IPS DF 19.7 (cell line): ENCODE measurements around the gene SNX24.

Experiments
- DNase-seq: peaks from one replicate; pipeline ENCODE4 v3.0.0-alpha.2; 2013; ENCODE audit warnings: low read depth, low spot score

SNX24 gene

DNA sequence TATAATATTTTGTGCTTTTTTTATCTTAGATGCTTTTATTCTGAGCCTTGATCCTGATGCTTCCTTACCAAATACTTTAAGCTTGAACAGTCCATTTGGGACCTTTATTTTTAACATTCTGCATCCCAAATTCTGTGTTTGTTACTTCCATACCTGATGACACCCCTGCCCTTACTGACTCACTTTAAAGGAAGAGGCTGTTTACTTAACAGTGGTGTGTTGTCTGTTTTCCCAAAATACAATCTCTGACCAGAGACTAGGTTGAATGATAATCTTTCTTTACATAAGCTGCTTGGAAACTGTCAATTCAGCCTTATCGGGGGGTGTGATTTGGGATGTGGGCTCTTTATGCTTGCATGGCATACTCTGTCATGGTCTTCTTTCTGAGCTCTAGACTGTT, 71.1 kb downstream of the SNX24 start:
- no peak for DNase-seq

DNA sequence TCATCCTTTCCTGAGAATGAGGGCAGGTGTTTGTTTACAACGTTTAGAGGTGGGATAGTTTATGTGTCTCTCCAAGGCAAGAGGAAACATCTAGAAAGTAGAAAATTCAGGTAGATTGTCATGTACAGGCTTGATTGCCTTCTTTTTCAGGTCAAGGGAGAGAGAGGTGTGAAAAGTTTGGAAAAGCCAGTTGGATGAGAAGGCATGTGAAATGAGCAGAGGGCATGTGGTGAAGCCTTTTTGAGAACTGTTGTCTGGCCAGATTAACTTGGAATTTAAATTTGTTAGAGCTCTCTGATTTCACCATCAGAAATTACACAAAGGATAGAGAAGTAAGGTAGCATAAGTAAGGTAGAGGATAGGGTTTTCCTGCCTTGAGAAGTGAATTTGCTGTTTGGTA, 74.6 kb downstream of the SNX24 start:
- DNase-seq = no peak

DNA sequence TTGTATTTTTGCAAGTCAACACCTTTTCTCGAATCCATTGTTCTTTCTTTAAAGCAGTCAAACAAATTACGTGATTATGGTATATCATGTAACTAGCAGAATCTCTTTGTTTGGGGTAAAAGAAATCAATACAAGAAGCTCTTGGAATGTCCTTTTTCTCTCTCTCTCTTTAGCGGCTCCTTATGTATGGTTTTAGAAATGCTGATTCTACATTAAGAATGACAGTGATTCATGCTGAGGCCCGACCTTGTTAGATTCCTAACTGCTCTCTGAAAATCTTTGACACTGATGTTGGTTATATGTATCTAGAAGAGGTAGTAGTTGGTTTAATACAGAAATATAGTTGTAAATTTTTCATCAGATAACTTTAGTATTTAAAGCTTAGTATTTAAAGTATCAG, 76.4 kb downstream of the SNX24 start:
- no peak for DNase-seq

DNA sequence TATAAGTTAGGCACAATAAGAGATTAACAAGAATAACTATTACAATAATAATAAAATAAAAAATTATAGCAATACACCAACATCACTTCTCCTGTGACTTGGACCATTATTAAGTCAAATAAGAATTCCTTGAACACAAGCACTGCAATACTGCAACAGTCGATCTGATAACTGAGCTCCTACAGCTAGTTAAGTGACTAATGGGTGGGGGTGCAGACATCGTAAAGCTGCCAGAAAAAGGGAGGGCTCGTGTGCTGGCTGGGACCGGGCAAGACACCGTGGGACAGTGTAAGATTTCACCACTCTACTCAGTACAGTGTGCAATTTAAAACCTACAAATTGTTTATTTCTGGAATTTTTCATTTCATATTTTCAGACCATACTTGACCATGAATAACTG, 78.8 kb downstream of the SNX24 start:
- DNase-seq = no peak

DNA sequence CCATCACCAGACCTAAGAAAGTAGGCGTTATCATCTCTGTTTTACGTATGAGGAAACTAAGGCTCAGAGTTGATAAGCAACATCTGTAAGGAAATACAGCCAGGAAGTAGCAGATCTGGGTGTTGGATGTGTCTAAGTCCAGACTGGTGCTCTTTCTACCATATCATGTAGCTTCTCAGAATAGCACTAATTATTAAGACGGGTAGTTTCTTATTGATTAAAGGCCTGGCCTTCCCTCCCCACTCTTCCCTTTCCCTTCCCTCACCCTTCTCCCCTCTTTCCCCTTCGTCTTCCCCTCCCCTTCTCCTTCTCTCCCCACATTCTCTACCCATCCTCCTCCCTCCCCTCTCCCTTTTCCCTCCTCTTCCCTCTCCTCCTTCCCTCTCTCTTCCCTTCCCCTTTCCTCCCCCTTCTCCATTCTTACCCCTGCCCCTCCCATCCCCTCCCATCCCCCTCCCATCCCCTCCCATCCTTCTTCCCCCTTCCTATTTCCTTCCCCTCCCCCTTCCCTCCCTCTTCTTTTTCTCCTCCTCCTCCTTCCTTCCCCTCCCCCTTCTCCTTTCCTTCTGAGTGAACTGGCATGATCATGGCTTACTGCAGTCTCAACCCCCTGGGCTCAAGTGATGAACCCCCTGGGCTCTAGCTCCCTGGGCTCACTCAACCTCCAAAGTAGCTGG, 79.4 kb downstream of the SNX24 start:
- no peak for DNase-seq

DNA sequence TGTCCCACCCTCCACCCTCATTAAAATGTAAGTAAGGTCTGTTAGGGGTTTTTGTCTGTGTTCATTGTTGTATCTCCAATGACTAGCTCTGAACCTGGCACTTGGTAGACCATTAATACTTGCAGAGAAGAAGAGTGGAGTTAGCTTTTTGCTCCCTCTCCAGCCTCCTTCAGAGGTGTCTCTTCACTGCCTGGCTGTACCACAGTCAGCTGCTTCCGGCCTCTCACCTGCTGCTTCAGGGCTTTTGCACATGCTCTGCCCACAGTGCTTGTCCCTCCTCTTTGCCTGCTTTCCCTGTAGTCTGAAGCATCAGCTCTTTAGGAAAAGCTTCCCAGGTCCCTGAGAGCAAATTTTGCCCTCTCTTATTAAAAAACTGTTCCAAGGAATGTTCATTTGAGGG, 83.6 kb downstream of the SNX24 start:
- no peak for DNase-seq

DNA sequence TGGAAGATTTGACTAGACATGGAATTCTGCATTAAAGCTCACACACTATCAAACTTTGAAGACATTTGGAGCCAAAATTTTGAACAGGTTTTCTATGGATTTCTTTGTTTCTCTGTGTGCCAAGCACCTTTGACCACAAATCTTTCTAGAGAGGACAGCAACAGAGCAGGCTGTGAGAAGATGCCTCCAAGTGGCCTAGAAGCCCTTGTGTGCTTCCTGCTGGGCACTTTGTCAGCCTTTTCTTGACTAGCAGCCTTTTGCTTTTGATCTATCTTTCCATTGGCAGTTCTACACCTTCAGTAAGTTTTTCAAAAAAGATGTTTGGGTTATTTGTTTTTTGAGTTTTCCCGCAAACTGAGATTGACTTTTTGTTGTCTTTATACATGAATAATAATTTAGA, 84.6 kb downstream of the SNX24 start:
- no peak for DNase-seq

DNA sequence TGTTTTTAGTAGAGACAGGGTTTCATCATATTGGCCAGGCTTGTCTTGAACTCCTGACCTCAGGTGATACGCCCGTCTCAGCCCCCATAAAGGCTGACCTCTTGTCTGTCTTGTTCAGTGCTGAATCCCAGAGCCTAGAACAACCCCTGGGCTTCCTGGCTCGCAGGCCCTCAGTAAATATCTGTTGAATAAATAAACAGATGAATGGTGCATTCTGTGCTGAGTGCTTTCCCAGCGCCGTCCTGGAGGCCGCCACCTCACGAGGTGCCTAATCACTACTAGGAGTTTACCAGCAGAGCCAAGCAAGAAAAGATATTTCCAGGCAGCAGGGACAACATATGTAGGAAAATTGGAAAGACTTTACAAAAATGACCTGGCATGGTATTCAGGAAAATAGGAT, 88.5 kb downstream of the SNX24 start:
- no peak for DNase-seq

DNA sequence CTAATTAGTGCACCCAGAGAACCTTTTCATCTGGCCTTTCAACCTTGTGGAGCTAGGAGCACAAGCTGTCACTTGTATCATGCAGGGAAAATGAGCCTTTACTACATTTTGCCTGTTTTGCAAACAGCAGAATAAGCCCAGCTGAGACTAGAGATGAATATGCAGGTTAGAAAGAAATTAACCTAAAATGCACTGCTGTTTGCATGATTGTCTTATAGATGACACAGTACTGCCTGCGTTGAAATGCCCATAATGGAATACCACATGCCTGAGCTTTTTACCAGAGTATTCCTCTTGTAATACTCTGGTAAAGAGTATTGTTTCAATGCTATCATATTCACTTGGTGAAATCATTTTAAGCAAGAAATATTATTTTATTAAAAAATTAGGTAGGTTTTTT, 90.7 kb downstream of the SNX24 start:
- DNase-seq = no peak

DNA sequence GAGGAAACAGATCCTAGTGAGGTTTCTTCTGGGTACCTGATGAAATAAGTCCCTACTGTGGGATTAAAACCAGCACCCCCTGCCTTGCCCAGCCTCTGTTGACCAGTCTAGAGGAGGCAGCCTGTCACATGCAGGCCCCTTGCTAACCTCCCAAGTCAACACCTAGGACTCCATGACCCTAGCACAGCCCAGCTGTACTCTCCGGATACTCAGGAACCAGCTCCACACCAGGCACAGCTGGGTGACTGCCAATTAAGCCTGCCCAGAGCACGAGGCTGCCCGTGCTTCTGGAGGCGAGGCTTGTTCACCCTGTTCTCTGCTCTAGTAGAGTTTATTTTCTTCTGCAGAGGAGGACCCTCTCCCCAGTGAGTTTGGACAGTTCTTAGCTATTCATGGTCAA, 92.5 kb downstream of the SNX24 start:
- DNase-seq = no peak

DNA sequence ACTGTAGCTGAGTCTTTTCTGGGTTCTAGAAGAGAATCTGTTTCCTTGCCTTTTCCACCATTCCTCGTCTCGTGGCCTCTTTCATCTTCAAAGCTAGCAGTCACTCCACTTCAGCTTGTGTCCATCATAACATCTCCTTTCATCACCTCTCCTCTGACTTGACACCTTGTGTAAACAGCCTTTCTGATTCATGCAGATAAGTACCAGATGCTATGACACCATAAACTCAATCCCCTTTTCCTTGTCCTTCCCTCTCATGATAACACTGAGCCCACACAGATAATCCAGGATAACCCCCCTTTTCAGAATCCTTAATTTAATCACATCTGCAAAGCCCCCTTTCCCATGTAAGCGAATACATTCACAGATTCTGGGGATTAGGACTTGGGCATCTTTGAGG, 95.5 kb downstream of the SNX24 start:
- DNase-seq = no peak

DNA sequence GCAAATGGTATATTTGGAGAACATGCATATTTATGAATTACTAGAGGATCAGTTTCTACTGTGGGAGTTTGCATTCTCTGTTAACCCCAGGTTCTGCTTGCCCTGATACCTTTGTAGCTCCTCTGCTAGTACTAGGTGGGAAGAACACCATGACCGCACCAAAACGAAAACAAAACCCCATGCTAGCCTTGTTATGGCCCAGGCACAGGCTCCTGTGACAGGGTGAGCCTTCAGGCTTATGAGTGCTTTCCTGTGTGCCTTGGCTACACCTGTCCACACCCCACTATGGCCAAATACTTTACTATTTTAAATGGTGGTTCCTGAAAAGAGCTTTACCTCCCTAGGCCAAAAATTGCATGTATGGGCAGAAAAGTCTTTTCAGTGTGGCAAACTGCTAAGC, 96.3 kb downstream of the SNX24 start:
- no peak for DNase-seq

DNA sequence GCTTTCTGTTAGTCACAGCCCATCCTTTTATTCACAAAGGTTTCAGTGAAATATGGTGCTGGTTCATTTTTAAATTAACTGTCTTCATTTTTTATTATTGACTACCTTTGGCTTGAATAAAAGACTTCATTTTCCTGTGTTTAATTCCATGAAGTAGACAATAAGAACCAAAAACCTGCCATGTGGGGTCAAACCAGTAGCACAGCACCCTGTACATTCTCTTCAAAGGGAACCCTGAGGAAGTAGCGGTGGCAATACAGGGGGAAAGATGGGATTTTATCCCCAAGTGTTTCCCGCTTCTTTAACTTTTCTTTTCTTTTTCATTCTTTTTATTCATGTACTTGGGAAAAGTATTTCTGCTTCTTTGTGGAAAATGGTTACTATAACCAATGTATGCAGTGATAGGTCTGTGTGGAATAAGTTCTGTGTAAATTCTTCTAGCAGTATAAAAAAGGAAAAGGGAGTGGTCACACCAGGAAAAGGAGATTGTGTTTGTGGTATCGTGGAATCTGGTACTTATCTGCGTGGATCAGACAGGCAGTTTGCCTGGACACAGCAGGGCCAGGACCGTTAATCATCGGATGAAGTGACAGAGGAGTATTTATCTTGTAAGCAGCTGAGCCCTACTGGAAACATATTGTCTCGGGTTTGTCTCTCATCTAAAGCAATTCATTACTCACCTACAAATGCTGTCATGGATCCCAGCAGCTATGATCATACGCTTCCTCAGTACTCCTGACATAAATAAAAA, 96.9 kb downstream of the SNX24 start:
- DNase-seq = no peak

DNA sequence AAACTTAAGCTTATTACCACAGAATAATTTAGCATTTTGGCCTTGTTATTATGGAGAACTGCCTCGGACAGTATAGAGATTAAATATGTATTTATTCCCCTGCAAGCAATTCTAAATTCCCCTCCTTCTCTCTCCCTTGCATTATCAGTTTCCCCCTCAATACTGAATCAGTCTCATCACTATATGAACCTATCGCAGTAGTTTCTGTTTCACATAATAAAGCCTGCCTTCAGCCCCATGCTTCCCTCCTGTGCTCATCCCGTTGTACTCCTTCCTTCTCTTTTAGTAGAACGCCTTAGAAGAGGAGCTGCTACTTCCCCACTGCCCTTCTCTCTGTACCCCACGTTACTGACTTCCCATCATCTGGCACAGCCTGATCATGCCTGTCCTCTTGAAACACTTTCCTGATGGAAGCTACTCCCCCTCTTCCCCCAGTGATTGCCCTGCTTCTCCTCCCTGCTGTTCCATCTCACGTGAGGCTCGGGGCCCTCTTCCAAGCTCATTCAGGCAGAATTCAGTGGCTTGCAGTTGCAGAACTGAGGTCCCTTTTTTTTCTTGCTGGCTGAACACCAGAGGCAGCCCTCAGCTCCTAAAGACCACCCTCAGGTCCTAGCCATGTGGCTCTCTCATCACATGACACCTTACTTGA, 97.8 kb downstream of the SNX24 start:
- no peak for DNase-seq

DNA sequence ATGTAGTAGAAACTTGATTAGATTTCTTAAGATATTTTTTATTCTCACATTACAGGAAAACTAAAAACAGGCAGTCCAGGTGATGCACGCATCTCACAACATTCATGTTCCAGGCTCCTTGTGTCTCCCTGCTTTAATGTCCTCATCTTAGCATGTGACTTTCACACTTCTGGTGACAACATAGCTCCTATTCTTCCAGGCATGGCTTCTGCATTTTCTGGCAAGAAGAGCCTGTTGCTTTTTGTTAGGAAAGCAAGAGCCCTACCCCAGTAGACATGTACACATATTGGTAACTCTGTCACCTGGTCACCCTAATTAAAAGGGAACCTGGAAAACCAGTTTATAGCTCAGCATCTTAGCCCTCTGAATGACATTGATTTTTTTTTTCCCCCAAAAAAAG, 98.6 kb downstream of the SNX24 start:
- no peak for DNase-seq

DNA sequence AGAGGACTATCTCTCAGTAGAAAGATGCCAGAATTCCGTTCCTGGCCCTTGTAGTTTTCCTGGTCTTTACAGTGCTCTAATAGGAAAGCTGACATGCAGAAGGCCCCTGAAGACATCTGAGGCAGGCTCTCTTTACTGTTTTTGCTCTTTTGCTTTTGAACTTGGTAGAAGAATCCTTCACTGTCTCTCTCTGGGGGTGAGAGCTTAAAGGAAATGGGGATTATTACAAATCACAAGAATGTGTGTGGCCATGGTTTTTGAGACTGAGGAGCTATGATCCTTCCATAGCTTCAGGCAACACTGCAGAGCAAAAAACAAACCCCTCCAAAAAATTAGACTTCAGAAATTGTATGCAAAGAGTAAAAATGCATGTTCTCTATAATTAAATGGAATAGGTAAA, 102.0 kb downstream of the SNX24 start:
- DNase-seq = no peak

DNA sequence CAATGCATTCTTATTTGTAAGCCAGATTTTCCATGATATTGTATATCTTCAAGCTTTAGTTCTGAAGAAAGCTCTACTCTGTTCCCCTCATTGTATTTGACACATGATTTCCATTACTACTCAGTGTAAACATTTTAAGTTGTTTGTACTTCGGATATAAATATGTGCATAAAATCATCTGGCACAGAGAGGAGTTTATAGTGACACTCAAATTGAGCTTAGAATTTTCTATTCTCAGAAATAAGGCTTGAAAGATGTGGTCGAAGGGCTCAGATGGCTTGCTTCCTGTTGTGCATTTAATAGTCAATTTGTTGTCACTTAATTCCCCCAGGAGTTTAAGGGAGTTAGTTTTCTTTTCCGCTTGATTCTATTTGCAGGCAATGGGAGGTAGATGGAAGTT, 102.4 kb downstream of the SNX24 start:
- no peak for DNase-seq

DNA sequence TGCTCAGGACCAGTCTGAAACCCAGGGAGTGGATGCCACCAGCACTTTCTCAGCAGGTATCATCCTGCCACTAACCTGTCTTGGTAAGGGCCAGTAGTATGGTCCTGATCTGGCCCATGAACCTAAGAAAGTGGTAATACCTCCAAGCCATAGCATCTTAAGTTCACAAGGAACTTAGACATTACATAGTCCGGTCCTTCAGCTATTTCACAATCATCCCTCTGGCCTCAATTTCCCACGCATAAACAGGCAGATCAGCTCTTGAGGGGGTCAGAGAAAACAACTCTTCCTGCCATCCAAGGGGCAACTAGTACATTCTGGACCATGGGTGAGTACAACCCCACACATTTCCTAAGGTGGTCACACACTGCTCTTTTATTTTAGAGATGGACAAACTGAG, 102.9 kb downstream of the SNX24 start:
- no peak for DNase-seq

DNA sequence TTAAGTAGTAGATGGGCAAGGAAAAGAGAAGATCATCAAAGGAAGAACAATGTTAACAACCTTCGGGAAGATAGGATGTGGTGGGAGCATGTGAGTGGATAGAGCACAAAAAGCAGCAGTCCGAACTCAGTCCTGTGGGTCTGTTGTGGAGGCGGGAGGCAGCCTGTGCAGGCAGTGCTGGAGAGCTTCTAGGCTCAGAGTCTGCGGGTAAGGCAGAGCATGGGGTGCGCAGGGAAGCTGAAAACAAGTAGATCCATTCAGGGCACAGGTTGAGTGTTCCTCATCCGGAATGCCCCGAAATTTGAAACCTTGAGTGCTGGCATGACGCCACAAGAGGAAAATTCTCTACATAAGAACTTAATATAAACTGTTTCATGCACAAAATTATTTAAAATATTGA, 106.2 kb downstream of the SNX24 start:
- no peak for DNase-seq

DNA sequence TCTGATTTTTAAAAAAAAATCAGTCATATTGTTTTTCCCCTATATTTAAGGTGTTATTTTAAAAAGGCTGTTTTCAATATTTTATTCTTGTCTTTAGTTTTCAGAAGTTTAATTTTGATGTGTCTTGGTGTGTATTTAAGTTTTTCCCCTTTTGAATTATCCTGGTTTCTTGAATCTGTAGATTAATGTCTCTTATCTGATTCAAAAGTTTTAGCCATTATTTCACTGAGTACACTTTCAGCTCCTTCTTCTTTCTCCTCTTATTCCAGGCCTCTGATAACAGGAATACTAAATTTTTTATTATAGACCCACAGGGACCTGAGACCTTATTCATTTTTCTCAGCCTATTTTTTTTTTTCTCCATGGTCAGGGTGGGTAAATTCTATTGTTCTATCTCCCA, 109.3 kb downstream of the SNX24 start:
- DNase-seq = no peak

DNA sequence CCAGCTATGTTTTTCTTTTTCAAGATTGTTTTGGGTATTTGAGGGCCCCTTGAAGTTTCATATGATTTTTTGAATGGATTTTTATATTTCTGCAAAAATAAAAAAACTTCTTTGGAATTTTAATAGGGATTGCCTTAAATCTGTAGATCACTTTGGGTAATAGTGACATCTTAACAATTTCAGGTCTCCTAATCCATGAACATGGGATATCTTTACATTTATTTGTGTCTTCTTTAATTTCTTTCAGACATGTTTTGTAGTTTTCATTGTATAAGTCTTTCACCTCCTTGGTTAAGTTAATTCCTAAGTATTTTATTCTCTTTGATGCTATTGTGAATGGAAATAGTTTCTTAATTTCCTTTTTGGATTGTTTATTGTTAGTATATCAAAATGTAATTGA, 112.0 kb downstream of the SNX24 start:
- no peak for DNase-seq

DNA sequence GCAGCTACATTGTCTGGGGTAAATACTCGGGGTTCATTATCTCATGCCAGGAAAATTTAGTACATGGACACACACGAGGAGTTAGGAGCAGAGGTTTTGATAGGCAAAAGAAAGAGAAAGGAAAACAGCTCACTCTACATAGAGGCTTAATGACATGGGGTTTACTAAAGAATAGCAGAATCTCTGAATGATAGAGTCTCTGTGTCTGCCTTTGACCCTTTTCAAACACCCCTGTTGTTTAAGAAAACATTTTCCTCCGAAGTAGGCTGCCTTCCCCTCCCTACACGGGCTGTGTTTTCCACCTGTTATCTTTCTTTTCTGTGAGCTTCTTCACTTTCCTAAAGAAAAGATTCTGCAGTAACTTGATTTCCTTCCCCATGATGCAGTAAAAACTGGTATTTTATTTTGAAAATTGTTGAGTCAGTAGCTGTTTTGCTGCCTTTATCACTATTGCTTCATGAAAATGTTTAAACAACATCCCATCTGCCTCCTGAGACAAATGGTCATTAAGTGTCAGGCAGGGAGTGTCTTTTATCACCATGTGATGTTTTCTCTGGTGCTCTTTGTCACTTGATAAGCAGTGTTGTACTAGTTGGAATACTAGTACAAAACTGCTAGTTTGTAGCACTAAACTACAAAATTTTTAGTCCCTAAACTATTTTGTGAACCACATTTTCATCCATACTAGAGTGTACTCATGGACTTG, 114.5 kb downstream of the SNX24 start:
- DNase-seq = no peak

DNA sequence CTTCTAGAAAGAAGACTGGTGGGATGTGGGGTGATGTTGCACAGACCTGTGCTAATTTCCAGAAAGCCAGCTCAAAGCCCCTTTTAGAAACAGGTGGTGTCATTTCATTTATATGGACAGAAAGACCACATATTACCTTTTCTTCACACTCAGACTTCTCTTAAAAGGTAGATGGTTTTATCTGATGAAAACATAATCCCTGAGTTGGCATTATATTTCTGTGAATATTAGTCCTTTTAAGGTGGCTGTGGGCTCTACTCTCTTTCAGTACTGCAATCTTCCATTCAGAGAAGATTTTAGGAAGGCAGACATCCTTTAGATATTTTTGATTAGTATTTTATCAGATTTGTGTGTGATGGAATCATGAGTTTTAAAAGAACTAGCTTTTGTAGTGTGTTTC, 117.9 kb downstream of the SNX24 start:
- DNase-seq = no peak
